SIG-M5 (cell line): ENCODE results near the gene SPRY4.
"Not testable (repeated sequence)": the region's sequence is repeated elsewhere in the genome, so short reads cannot be mapped to it uniquely, and the experiment has no call there.

ENCODE experiments used
- DNase-seq: peaks from one replicate; lab custom pipeline; 2025; lab: John Stamatoyannopoulos, UW

The SPRY4 gene

GRCh38 chr5:142292808-142293207 is 32.0 kb downstream of the SPRY4 start:
- DNase-seq: no peak

DNA sequence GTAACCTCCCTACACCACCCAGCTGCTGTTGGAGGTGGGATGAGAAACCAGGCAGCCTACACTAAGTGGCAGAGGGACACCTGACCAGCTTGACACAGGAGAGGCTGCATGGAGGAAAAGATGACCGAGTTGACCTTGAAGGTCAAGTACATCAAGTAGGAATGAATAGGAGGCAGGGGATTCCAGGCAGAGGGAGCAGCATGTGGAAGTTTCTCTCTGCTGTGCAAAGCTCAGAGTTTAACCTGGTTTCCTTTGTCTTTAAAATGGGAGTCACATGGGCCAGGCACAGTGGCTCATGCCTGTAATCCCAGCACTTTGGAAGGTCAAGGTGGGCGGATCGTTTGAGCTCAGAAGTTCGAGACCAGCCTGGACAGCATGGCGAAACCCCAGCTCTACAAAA is 32.6 kb downstream of the SPRY4 start:
- no peak for DNase-seq

DNA sequence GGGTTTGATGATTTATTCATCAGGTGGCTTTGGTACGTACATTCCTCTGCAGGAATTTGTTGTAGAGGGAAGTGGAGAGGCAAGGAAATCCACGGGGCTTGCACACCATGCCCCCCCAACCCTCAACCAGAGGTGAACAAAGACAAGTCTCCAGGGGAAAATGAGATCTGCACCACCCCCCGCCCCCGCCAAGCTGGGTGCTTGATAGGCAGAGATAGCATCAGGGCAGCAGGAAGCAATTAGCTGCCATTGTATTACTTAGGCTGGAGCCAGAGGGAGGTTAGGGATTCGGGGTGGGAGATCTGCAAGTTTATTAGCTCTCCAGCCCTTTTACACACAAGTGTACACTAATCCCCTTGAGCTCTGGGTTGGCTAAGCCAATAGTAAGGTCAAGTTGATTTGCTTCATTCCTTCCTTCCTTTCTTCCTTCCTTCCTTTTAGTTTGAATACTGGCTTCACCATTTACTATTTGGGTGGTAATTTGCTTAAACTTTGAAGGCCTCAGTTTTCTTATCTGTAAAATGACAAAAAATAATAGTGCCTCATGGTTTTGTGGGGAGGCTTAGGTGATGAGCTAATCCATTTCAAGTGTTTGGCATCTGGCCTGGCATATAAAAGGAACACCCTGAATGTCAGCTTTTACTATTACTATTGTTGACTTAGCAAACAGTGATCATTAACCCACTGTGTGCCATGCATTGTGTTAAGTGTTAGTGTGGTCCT is 34.1 kb downstream of the SPRY4 start:
- DNase-seq: no peak

DNA sequence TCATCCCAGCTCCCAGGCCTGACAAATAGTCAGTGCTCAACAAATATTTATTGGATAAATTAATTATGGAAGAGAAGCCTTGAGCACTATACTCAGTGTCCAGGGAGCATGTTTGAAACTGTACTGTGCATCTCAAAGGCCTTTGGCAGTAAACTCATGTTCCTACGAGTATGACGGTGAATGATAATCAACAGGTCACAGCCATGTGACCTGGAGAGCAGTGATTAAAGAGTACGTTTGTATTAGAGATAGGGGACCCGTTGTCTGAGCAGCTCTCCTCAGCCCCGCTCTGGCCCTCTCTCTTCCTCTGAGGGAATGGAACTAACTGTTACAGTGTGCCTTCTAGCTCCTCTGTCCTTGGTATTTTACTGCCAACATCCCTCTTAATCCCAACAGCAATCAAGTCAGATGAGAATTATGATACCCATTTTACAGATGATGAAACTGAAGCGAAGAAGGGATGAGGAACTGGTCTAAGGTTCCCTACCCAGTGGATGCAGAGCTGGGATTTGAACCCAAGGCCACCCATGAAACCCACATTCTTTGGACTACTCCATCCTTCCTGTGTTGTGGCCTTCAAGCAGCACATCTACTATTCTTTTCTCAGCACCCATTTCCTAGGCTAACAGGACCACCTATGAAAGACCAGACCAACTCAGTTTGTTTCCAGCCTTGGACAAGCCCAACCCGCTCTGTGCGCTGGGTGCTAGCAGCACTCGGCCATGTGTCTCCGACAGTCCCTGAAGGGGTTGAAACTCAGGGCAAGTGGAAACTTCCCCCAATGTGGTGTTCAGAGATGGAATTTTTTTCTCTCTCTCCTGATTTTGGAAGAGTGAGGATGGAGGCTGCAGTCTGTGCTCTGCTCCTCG is 34.9 kb downstream of the SPRY4 start:
- no peak for DNase-seq

DNA sequence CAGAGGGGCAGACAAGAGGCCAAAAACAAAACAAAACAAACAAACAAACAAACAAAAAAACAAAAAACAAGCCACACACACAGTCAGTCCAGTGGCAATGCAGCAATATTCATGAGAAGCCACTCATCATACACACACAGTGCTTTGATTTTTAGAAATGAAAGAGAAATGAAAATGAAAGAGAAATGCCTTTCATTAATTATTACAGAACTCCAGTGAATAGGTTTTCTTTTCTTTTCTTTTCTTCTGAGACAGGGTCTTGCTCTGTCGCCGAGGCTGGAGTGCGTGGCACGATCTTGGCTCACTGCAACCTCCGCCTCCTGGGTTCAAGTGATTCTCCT is 36.9 kb downstream of the SPRY4 start:
- DNase-seq: no peak

- no peak for DNase-seq
These were observed 37.5 kb downstream of the SPRY4 start for GRCh38 chr5:142287096-142287972.

DNA sequence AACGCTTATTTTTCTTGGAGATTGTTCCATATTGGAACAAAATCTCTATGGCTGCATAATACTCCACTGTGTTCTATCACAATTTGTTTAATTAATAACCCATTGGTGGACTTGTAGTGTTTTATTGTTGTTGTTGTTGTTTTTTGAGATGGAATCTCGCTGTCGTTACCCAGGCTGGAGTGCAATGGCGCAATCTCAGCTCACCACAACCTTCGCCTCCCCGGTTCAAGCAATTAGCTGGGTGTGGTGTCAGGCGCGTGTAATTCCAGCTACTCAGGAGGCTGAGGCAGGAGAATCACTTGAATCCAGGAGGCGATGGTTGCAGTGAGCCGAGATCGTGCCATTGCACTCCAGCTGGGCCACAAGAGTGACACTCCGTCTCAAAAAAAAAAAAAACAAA is 38.7 kb downstream of the SPRY4 start:
- no peak for DNase-seq

GRCh38 chr5:142283304-142283703 is 41.5 kb downstream of the SPRY4 start:
- no peak for DNase-seq

DNA sequence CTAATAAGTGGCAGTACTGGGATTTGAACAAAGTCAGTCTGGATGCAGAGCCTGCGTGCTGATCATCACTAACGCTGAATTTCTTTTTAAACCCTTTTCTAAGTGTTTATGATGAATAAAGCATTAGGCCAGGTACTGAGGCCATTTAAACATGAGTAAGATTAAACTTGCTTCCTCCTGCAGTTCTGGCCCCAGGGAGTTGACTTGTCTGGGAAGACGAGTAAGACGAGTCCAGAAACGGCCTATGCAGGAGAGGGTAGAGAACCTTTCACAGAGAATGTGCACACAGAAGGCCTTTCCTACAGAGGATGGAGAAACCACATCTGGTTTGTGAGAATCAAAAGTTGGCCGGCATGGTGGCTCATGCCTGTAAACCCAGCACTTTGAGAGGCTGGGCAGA is 42.9 kb downstream of the SPRY4 start:
- DNase-seq: no peak

DNA sequence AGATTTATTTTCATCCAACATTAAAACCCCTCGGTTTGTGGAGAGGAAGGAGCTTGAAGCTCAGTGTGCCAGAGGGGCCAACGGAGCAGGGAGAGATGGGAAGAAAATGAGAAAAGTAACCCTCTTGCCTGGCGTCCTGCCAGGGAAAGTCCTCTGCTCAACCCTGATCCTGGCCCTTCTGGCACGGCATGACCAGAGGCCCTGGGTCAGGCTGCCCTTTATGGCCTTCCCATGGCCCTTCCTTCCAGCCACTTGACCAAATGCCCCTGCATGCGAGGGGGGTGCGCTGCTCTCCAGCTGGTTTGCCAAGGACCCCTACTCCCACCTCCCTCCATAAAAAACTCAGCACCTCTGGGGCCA is 43.8 kb downstream of the SPRY4 start:
- no peak for DNase-seq

- no peak for DNase-seq
These were observed 44.5 kb downstream of the SPRY4 start for GRCh38 chr5:142280066-142281007.

- DNase-seq: no peak
These were observed 46.2 kb downstream of the SPRY4 start for GRCh38 chr5:142278627-142279026.

- no peak for DNase-seq
These were observed 47.0 kb downstream of the SPRY4 start for GRCh38 chr5:142277796-142278195.

- no peak for DNase-seq
These were observed 48.3 kb downstream of the SPRY4 start for GRCh38 chr5:142276517-142276916.

DNA sequence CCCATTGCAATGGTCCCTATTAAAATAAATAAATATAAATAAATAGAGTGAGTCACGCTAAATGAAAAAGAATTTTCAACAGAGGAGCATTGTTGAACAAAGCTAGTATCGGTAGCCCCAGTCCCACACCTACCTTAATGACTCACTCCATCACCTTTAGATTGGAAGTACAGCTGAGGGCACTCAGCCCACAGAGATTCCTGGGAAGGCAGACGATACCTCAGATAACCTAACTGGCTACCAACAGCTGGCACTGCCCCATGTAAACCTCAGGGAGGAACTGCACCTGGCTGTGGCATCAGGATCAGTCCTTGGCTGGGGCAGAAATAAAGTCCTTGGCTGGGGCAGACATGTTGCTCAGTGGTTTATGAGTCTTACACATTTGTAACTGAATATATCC is 49.3 kb downstream of the SPRY4 start:
- DNase-seq: no peak

DNA sequence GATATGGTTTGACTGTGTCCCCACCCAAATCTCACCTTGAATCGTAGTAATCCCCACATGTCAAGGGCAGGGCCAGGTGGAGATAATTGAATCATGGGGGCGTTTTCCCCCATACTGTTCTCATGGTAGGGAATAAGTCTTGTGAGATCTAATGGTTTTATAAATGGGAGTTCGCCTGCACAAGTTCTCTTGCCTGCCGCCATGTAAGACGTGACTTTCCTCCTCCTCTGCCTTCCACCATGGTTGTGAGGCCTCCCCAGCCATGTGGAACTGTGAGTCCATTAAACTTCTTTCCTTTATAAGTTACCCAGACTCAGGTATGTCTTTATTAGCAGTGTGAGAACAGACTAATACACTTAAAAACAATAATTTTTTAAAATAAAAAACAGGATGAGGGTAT is 52.2 kb downstream of the SPRY4 start:
- DNase-seq: not testable (repeated sequence)

GRCh38 chr5:142264084-142264483 is 60.7 kb downstream of the SPRY4 start:
- DNase-seq: not testable (repeated sequence)

DNA sequence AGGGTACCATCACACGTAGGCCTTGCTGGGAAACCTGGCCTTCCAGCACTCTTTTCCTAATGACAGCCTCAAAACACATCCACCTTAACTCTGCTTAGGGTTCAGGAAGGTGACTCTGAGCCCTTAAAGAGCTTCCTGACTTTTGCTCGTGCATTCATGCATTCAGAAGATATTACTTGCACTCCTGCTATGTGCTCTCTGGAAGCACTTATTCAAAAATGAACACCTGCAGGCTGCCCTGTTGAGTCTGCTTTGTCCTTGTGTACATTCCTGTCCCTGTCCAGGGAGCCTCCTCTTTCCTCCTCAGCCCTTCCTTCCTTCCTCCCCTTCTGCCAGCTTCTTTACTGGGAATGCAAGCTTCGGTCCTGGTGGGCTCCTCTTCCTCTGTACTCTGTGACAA is 61.5 kb downstream of the SPRY4 start:
- no peak for DNase-seq

GRCh38 chr5:142262683-142263082 is 62.1 kb downstream of the SPRY4 start:
- DNase-seq: no peak
